PC-3 (cell line): ENCODE results near the gene CCSER1. TPM values are rescaled to one million over a fixed set of nuclear protein-coding genes. Genes with fewer than 3 reads are reported as not detected.

Experiments used
- ATAC-seq: fragments of 200-7000 bp; cut with Tn5 transposase; 2 replicates; pipeline ENCODE4 v1.9.1; 2020; ENCODE audit warnings: mild to moderate bottlenecking, moderate library complexity
- BruUV-seq: library from RNA; stranded (reverse); fragments of 400-500 nt; replicated peaks from 2 replicates; lab custom pipeline; 2021; lab: Mats Ljungman, UMichigan
- CTCF ChIA-PET: fragments of 300-600 bp; sonication (Branson Sonifier 250); formaldehyde crosslinking; loops from one replicate; lab custom pipeline; 2022; ENCODE audit warnings: antibody characterized with exemption; lab: Charles Lee
- POLR2A ChIA-PET: fragments of 300-600 bp; sonication (Branson Sonifier 250); formaldehyde crosslinking; loops from one replicate; lab custom pipeline; 2022; ENCODE audit warnings: antibody characterized with exemption; ENCODE audit not compliant: unreplicated experiment; lab: Charles Lee
- DNase-seq: peaks from one replicate; pipeline ENCODE4 v3.0.0-alpha.2; 2015
- H2AFZ ChIP-seq: fragments of 300-600 bp; sonication (generic); 2 replicates; pipeline ENCODE4 v1.6.0; 2016; ENCODE audit warnings: antibody characterized with exemption, low read length
- H3F3A ChIP-seq: fragments of 300-600 bp; sonication (generic); one replicate; pipeline ENCODE4 v1.6.0; 2017; ENCODE audit warnings: antibody characterized with exemption, low read length, control low read depth, mild to moderate bottlenecking; ENCODE audit not compliant: unreplicated experiment
- H3K27ac ChIP-seq: fragments of 300-600 bp; sonication (generic); 2 replicates; pipeline ENCODE4 v1.5.1; 2016; ENCODE audit warnings: mild to moderate bottlenecking, low read length
- H3K27me3 ChIP-seq: fragments of 300-600 bp; sonication (generic); 2 replicates; pipeline ENCODE4 v1.6.1; 2016; ENCODE audit warnings: low read length, mixed read lengths
- H3K36me3 ChIP-seq: fragments of 300-600 bp; sonication (generic); 2 replicates; pipeline ENCODE4 v1.6.1; 2016; ENCODE audit warnings: low read depth, mixed run types, low read length, mixed read lengths
- H3K4me1 ChIP-seq: fragments of 300-600 bp; sonication (generic); 2 replicates; pipeline ENCODE4 v1.5.1; 2016; ENCODE audit warnings: low read length; ENCODE audit not compliant: insufficient read depth
- H3K4me2 ChIP-seq: fragments of 300-600 bp; sonication (generic); 2 replicates; pipeline ENCODE4 v1.6.0; 2016; ENCODE audit warnings: low read length
- H3K4me3 ChIP-seq: fragments of 300-600 bp; sonication (generic); 2 replicates; pipeline ENCODE4 v1.5.1; 2016; ENCODE audit warnings: mild to moderate bottlenecking, low read length, mixed read lengths
- H3K79me2 ChIP-seq: fragments of 300-600 bp; sonication (generic); 2 replicates; pipeline ENCODE4 v1.6.1; 2017; ENCODE audit warnings: low read length, mixed read lengths
- H3K9ac ChIP-seq: fragments of 300-600 bp; sonication (generic); 2 replicates; pipeline ENCODE4 v1.6.0; 2016; ENCODE audit warnings: mild to moderate bottlenecking, low read length
- H3K9me2 ChIP-seq: fragments of 300-600 bp; sonication (generic); replicated peaks from 2 replicates; pipeline ENCODE4 v1.6.1; 2016; ENCODE audit warnings: mixed run types, low read length, mixed read lengths
- H3K9me3 ChIP-seq: fragments of 300-600 bp; sonication (generic); 2 replicates; pipeline ENCODE4 v1.6.1; 2016; ENCODE audit warnings: low read length, mixed read lengths
- H4K20me1 ChIP-seq: fragments of 300-600 bp; sonication (generic); 2 replicates; pipeline ENCODE4 v1.6.1; 2016; ENCODE audit warnings: low read length, mixed read lengths
- EZH2 ChIP-seq: fragments of 300-600 bp; sonication (generic); IDR thresholded peaks from one replicate; pipeline ENCODE4 v1.6.1; 2017; ENCODE audit warnings: antibody characterized with exemption, mild to moderate bottlenecking, low read length; ENCODE audit not compliant: unreplicated experiment
- EZH2phosphoT487 ChIP-seq: fragments of 300-600 bp; sonication (generic); IDR thresholded peaks from 2 replicates; pipeline ENCODE4 v1.6.1; 2018; ENCODE audit warnings: mild to moderate bottlenecking, antibody characterized with exemption, low read length, borderline replicate concordance
- intact Hi-C: fragments of 100-400 bp; cut with micrococcal nuclease; formaldehyde crosslinking; loops from 2 replicates; pipeline ENCODE4 v1.9.0; 2023
- total RNA-seq: library from RNA; depleted of rRNA; stranded (reverse); fragments of >200 nt; gene quantifications from 2 replicates; pipeline ENCODE4 v1.2.3, GENCODE V29; 2014
- TF ChIP-seq, protein P1 (sequence below): fragments of 300-600 bp; sonication (generic); conservative IDR thresholded peaks from 2 replicates; pipeline ENCODE4 v1.5.1; 2017; ENCODE audit warnings: antibody characterized with exemption, low read depth, mild to moderate bottlenecking, low read length

Gene CCSER1
- total RNA-seq, 1 experiment from 2014 or later: 6.0 TPM

DNA sequence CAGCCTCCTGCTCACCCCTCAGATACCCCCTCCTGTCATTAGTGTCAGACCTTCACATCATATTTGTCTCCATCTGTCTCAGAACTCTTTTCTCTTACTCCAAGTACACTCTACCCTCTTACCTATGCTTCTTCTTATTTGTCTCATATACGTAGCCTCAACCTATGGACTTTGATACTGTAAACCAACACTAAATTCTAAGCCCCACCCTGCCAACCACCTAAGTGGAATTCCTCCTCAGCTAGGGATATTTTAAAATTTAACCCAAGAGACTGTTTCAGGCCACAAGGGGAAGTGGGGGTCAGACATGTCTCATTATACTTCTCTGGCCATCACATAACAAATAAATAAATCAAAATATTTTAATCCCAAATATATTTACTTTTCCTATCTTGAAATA is 1398.4 kb downstream of the CCSER1 start:
- no peaks in the 10 kb centered on the region for H3F3A ChIP-seq
- TF ChIP-seq, protein P1, sequence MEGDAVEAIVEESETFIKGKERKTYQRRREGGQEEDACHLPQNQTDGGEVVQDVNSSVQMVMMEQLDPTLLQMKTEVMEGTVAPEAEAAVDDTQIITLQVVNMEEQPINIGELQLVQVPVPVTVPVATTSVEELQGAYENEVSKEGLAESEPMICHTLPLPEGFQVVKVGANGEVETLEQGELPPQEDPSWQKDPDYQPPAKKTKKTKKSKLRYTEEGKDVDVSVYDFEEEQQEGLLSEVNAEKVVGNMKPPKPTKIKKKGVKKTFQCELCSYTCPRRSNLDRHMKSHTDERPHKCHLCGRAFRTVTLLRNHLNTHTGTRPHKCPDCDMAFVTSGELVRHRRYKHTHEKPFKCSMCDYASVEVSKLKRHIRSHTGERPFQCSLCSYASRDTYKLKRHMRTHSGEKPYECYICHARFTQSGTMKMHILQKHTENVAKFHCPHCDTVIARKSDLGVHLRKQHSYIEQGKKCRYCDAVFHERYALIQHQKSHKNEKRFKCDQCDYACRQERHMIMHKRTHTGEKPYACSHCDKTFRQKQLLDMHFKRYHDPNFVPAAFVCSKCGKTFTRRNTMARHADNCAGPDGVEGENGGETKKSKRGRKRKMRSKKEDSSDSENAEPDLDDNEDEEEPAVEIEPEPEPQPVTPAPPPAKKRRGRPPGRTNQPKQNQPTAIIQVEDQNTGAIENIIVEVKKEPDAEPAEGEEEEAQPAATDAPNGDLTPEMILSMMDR: no peak
- TF ChIP-seq EZH2phosphoT487 (no peak), EZH2 (no peak)
- intact Hi-C loops: no loop called here
- BruUV-seq: no TSS peak
- POLR2A ChIA-PET: no interaction called here
- DNase-seq: no peak
- CTCF ChIA-PET: no interaction called here
- no peaks in the 10 kb centered on the region for H3K27me3 ChIP-seq
- no peak overlapping the region for H3K9ac ChIP-seq
- H2AFZ ChIP-seq: no peak overlapping the region
- H4K20me1 ChIP-seq: no peaks in the 10 kb centered on the region
- no peaks in the 10 kb centered on the region for H3K36me3 ChIP-seq
- no peaks in the 10 kb centered on the region for H3K9me3 ChIP-seq
- H3K27ac ChIP-seq: no peak overlapping the region
- H3K4me3 ChIP-seq: no peak overlapping the region
- ATAC-seq: no peak
- H3K79me2 ChIP-seq: no peaks in the 10 kb centered on the region
- no peaks in the 10 kb centered on the region for H3K9me2 ChIP-seq
- no peaks in the 10 kb centered on the region for H3K4me1 ChIP-seq
- no peak overlapping the region for H3K4me2 ChIP-seq

DNA sequence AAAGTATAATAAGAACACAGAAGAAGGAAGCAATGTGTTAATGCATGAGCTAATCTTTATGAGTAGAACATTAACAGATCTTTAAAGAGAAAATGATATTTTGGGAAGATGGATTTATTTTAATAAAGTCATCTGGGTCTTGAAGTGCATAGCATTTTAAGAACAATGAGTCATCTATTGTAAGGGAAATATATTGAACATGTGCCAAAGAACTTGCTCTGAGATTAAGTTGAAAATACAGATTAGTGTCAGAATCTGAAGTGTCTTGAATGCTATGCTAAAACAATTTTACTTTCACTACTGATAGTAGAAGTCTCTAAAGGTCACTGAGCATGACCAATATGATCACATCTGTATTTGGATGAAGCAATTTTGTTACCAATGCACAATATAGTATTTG is 1399.9 kb downstream of the CCSER1 start:
- ChIA-PET POLR2A (no interaction called here), CTCF (no interaction called here)
- no peak for TF ChIP-seq EZH2phosphoT487
- TF ChIP-seq EZH2: no peak
- TF ChIP-seq, protein P1: no peak
- no peak overlapping the region for H3K27ac ChIP-seq
- H3K4me1 ChIP-seq: no peaks in the 10 kb centered on the region
- no peaks in the 10 kb centered on the region for H3K79me2 ChIP-seq
- H3K4me2 ChIP-seq: no peak overlapping the region
- no peaks in the 10 kb centered on the region for H3K9me3 ChIP-seq
- no peaks in the 10 kb centered on the region for H3K36me3 ChIP-seq
- H3K9ac ChIP-seq: no peak overlapping the region
- DNase-seq (peak; percentile 6), ATAC-seq (no peak)
- no peak overlapping the region for H2AFZ ChIP-seq
- H3K9me2 ChIP-seq: no peaks in the 10 kb centered on the region
- no peaks in the 10 kb centered on the region for H4K20me1 ChIP-seq
- BruUV-seq: no TSS peak
- H3K27me3 ChIP-seq: no peaks in the 10 kb centered on the region
- H3K4me3 ChIP-seq: no peak overlapping the region
- intact Hi-C loops: no loop called here
- H3F3A ChIP-seq: no peaks in the 10 kb centered on the region

DNA sequence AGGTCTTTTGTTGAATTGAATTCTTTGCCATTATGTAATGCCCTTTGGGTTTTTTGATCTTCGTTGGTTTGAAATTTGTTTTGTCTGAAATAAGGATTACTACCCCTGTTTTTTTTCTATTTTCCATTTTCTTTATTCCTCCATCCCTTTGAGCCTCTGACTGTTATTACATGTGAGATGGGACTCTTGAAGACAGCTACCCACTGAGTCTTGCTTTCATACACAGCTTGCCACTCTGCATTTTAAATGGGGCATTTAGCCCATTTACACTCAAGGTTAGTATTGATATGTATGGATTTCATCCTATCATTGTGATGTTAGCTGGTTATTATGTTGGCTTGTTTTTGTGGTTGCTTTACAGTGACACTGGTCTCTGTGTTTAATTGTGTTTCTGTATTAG is 1440.4 kb downstream of the CCSER1 start:
- Histone ChIP-seq H2AFZ (no peak overlapping the region), H3K4me3 (no peak overlapping the region), H3K4me2 (no peak overlapping the region), H3K27ac (no peak overlapping the region), H3F3A (no peaks in the 10 kb centered on the region), H3K9me3 (no peaks in the 10 kb centered on the region), H3K36me3 (no peaks in the 10 kb centered on the region), H3K27me3 (no peaks in the 10 kb centered on the region), H3K9me2 (no peaks in the 10 kb centered on the region), H3K9ac (no peak overlapping the region), H3K4me1 (no peaks in the 10 kb centered on the region), H4K20me1 (no peaks in the 10 kb centered on the region), H3K79me2 (no peaks in the 10 kb centered on the region)
- no TSS peak for BruUV-seq
- intact Hi-C loops: no loop called here
- ChIA-PET POLR2A (no interaction called here), CTCF (no interaction called here)
- ATAC-seq (no peak), DNase-seq (no peak)
- TF ChIP-seq, protein P1: no peak
- no peak for TF ChIP-seq EZH2phosphoT487
- TF ChIP-seq EZH2: no peak
